NCI-H1105 treated with DMSO at 0.1 percent for 48 hours (cell line): ENCODE data around the gene RASIP1.

Source experiments
- DNase-seq: peaks from one replicate; lab custom pipeline; 2025; lab: John Stamatoyannopoulos, UW

The RASIP1 gene

GRCh38 chr19:48674921-48675824 is 65.2 kb downstream of the RASIP1 start:
- peak; percentile 75 for DNase-seq

- no peak for DNase-seq
Measured at GRCh38 chr19:48674216-48674809, 66.1 kb downstream of the RASIP1 start.

- no peak for DNase-seq
Measured at GRCh38 chr19:48673436-48674100, 66.8 kb downstream of the RASIP1 start.

GRCh38 chr19:48672994-48673393 is 67.4 kb downstream of the RASIP1 start, which contains the start of gene NTN5:
NTN5 (minus strand) TSS chr19:48673017; CDS start chr19:48670986, 2,031 bp downstream.
- no peak for DNase-seq

GRCh38 chr19:48671446-48671995 is 68.9 kb downstream of the RASIP1 start:
- DNase-seq = no peak

- DNase-seq = no peak
Measured at GRCh38 chr19:48670699-48671445, 69.5 kb downstream of the RASIP1 start.
